Rectal smooth muscle tissue (tissue), 1 donor: ENCODE measurements around the gene COL18A1.
"Not testable (repeated sequence)": the region's sequence is repeated elsewhere in the genome, so short reads cannot be mapped to it uniquely, and the experiment has no call there.

ENCODE experiments used
- H3K27ac ChIP-seq: one replicate; pipeline ENCODE4 v1.7.0; 2013; ENCODE audit warnings: low read depth, low read length, inconsistent platforms
- H3K27me3 ChIP-seq: one replicate; pipeline ENCODE4 v1.7.0; 2013; ENCODE audit warnings: low read length; ENCODE audit not compliant: control insufficient read depth, insufficient read depth
- H3K36me3 ChIP-seq: one replicate; pipeline ENCODE4 v1.7.0; 2013; ENCODE audit warnings: low read length; ENCODE audit not compliant: control insufficient read depth, insufficient read depth
- H3K4me1 ChIP-seq: one replicate; pipeline ENCODE4 v1.7.0; 2013; ENCODE audit warnings: low read length; ENCODE audit not compliant: control insufficient read depth, insufficient read depth
- H3K4me3 ChIP-seq: one replicate; pipeline ENCODE4 v1.7.0; 2013; ENCODE audit warnings: low read length
- H3K9ac ChIP-seq: one replicate; pipeline ENCODE4 v1.7.0; 2013; ENCODE audit warnings: low read length

The COL18A1 gene

DNA sequence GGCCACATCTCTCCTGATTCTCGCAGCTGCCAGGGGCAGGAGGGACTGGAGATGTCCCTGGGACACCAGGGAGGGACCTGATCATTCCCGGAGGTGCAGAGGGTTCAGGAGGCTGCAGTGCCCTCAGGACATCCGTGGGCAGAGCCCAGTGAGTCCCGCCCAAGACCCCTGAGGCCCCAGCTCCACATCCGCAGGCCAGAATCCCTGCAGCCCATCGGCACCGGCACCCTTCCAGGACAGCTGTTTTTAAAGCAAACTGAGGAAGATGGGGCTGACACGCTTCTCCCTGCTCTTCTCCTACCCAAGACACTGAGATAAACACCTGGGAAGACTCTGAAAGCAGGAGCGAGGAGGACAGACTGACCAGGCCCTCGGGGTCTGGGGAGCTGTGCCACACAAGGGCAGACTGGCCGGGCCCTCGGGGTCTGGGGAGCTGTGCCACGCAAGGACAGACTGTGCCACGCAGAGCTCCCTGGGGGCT is 111.7 kb downstream of the COL18A1 start:
- H3K27ac ChIP-seq: no peak overlapping the region
- H3K27me3 ChIP-seq: no peaks in the 10 kb centered on the region
- peaks cover 4% of the 10 kb centered on the region for H3K36me3 ChIP-seq
- H3K4me1 ChIP-seq: no peaks in the 10 kb centered on the region
- no peak overlapping the region for H3K9ac ChIP-seq
- no peak overlapping the region for H3K4me3 ChIP-seq

DNA sequence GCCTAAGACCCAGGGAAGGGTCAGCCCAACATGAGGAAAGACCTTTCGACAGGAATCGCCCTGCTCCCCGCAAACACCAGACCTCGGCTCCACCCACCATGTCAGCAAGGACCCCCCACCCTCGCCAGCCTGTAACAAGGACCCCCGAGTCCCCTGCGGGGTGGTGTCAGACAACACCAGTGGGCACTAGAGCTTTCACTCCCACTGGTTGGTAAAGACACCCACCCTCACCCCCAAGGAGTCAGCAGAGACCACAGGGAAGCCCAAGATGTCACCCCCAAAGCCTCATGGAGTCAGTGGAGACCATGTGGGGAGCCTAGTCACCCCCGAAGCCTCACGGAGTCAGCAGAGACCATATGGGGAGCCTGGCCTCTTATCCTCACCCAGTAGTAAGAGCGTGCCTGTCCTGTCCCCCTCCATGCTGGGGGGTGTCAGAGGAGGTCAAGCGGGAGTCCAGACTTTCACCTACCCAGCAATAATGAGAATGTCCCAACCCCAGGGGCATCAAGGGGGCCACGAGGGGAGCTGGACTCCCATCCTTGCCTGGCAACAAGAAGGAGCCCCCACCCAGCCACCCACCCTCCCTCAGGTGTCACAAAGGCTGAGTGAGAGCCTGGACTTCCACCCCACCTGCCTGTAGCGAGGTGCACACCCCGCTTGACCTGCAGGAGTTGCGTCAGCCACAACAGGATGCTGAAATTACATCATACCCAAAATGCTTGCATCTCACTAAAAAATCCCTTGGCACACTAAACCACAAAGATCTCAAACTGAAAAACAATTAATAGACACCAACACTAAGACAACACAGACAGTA is 112.5 kb downstream of the COL18A1 start:
- Histone ChIP-seq H3K9ac (no peak overlapping the region), H3K4me3 (no peak overlapping the region), H3K4me1 (no peaks in the 10 kb centered on the region), H3K27me3 (no peaks in the 10 kb centered on the region), H3K36me3 (peaks cover 4% of the 10 kb centered on the region), H3K27ac (no peak overlapping the region)

DNA sequence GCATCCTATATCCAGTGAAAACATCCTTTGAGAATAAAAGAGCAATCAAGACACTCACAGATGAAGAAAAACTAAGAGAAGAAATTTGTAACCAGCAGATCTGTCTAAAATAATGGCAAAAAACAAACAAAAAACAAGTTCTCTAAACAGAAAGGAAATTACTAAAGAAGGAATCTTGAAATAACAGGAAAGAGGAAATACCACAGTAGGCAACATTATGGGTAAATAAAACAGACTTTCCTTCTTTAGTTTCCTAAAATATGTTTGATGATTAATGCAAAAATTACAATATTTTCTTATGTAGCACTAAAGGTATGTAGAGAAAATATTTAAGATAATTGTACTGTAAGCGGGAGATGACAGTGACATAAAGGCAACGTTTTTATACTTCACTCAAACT is 113.8 kb downstream of the COL18A1 start:
- no peaks in the 10 kb centered on the region for H3K27me3 ChIP-seq
- no peak overlapping the region for H3K9ac ChIP-seq
- H3K36me3 ChIP-seq: peaks cover 4% of the 10 kb centered on the region
- no peaks in the 10 kb centered on the region for H3K4me1 ChIP-seq
- H3K4me3 ChIP-seq: no peak overlapping the region
- no peak overlapping the region for H3K27ac ChIP-seq

DNA sequence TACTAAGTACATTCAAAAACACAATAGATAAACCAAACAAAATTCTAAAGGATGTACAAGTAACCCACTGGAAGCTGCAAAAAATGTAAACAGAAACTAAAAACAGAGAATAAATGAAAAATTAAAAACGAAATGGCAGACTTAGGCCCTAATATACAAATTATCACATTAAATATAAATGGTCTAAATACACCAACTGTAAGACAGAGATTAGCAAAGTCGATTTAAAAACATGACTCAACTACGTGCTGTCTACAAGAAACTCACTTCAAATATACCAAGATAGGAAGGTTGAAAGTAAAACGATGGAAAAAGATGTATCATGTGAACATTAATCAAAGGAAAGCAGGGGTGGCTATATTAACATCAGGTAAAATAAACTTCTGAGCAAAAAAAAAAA is 114.2 kb downstream of the COL18A1 start:
- H3K4me3 ChIP-seq: no peak overlapping the region
- no peak overlapping the region for H3K9ac ChIP-seq
- no peak overlapping the region for H3K27ac ChIP-seq
- H3K27me3 ChIP-seq: no peaks in the 10 kb centered on the region
- peaks cover 4% of the 10 kb centered on the region for H3K36me3 ChIP-seq
- H3K4me1 ChIP-seq: no peaks in the 10 kb centered on the region

DNA sequence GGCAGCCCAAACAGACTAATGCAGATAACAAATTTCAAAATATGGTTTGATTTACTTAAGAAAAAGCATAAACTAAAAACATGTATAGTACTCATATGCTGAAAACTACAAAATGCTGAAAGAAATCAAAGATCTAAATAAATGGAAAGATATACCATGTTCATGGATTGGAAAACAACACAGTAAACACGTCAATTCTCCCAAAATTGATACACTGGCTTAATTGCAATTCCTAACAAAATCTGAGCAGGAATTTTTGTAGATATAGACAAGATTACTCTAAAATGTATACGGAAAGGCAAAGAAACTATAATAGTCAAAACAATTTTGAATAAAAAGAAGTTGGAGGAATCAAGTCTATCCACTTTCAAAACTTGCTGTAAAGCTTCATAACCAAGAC is 116.3 kb downstream of the COL18A1 start:
- Histone ChIP-seq H3K4me3 (no peak overlapping the region), H3K4me1 (no peaks in the 10 kb centered on the region), H3K36me3 (peaks cover 4% of the 10 kb centered on the region), H3K27ac (no peak overlapping the region), H3K9ac (no peak overlapping the region), H3K27me3 (no peaks in the 10 kb centered on the region)

DNA sequence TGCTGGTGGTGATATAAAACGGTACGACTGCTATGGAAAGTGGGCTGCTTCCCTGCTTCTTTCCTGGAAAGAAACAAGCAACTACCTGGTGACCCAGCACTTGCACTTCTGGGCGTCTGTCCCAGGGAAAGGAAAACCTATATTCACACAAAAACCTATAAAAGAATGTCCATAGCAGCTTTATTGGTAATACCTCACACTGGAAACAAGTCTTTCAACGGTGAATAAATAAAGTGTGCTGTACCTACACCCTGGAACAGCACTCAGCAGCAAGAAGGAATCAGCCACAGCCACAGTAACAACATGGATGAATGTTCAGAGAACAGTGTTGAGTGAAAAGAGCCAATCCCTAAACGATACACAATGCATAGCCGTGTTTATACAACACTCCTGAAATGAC is 117.4 kb downstream of the COL18A1 start:
- no peak overlapping the region for H3K27ac ChIP-seq
- no peaks in the 10 kb centered on the region for H3K27me3 ChIP-seq
- H3K36me3 ChIP-seq: peaks cover 4% of the 10 kb centered on the region
- H3K4me3 ChIP-seq: no peak overlapping the region
- no peak overlapping the region for H3K9ac ChIP-seq
- H3K4me1 ChIP-seq: no peaks in the 10 kb centered on the region

DNA sequence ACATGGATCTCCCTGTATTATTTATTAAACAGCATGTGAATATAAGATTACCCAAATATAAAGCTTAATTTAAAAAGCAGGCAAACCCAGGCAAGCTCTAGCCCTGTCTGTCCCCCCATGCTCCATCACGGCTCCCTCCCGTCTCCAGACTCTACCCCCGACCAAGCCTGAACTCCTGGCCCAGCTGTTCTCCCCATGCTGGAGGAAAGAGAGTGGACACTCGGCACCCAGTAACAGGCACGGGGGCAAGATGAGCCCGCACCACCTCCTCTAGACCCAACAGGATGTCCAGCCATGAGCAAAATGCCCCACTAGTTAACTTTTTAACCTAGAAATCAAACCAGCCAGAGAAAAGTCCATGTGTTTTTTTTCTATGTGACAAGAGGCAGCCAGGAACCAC is 118.0 kb downstream of the COL18A1 start:
- peaks cover 4% of the 10 kb centered on the region for H3K36me3 ChIP-seq
- no peak overlapping the region for H3K9ac ChIP-seq
- H3K4me1 ChIP-seq: no peaks in the 10 kb centered on the region
- no peaks in the 10 kb centered on the region for H3K27me3 ChIP-seq
- H3K27ac ChIP-seq: no peak overlapping the region
- H3K4me3 ChIP-seq: no peak overlapping the region

DNA sequence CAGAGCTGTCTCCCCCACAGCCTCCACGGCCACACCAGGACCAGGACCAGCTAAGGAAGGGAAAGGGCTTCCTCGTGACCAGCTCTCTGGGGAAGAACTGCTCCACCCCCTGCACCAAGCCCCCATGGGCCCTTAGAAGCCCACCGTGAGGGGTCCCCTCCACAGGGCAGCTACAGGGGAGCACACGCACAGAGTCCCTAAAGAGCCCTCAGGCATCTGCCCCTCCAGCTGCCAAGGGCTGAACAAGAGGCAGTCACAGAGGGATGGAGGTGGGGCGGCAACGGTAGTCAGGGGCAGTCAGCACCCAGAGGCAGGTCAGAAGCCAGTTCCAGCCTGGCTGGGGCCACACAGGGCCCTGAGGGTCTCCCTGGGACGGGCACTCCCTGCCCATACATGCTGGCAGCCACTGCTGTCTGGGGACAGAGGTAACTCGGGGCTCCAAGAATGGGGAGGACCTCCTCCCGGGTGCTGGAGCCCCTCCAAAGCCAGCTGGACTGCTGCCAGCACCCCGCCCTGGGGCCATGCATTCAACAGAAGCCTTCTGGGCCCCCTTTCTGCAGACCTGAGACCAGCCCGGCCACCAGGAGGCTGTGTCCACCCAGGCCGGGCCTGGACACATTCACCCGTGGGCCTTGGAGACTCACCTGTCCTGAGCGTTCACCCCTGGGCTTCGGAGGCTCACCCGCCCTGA is 118.6 kb downstream of the COL18A1 start:
- Histone ChIP-seq H3K9ac (no peak overlapping the region), H3K4me3 (no peak overlapping the region), H3K27me3 (no peaks in the 10 kb centered on the region), H3K4me1 (no peaks in the 10 kb centered on the region), H3K27ac (no peak overlapping the region), H3K36me3 (peaks cover 4% of the 10 kb centered on the region)

DNA sequence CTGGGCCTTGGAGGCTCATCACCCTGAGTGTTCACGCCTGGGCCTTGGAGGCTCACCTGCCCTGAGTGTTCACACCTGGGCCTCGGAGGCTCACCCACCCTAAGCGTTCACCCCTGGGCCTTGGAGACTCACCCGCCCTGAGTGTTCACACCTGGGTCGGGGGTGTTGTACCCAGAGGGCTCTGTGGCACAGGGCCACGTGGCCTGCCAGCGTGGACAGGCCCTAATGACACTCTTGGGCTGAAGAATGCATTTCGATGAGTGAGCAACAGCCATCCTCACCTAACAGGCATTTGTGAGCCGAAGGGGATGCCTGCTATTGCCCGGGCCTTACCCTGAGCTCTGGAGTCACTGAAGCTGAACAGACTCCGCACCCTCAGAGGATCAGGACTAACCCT is 119.8 kb downstream of the COL18A1 start:
- Histone ChIP-seq H3K36me3 (peaks cover 6% of the 10 kb centered on the region), H3K9ac (no peak overlapping the region), H3K4me3 (no peak overlapping the region), H3K27me3 (no peaks in the 10 kb centered on the region), H3K4me1 (no peaks in the 10 kb centered on the region), H3K27ac (no peak overlapping the region)

DNA sequence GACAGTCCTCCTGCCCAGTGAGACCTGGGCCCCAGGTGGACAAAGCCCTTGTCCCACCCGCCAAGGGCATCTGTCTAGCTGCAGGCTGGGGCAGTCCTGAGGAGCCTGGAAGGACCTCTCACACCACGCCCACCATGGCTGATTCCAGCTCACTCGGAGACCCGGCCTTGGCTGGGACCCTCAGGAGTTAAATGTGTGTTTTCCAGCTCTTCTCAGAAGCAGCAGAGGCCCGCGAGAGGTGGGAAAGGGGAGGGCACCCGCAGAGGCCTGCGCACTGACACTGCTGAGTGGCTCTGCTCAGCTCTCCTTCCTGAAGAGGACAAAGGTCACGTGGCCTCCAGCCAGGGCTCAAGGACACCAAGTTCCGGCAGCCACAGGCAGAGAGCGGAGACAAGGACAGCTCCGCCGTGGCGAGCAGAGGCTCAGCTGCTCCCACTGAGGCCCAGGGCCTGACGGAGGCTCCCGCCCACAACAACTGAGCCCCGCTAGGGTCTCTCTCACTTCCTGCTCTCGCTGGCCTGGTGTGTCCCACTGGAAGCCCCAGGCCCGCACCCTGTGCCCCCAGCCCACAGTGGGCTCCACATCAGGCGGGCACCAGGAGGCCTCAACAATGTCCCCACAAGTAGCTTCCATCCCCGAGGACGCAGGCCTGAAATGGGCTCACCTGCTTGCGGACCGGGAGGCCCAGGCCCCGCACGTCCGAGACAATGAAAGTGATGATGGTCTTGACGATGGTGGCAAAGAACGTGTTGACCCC is 120.4 kb downstream of the COL18A1 start:
- peaks cover 11% of the 10 kb centered on the region for H3K36me3 ChIP-seq
- H3K4me1 ChIP-seq: no peaks in the 10 kb centered on the region
- no peak overlapping the region for H3K27ac ChIP-seq
- no peak overlapping the region for H3K4me3 ChIP-seq
- no peak overlapping the region for H3K9ac ChIP-seq
- no peaks in the 10 kb centered on the region for H3K27me3 ChIP-seq

DNA sequence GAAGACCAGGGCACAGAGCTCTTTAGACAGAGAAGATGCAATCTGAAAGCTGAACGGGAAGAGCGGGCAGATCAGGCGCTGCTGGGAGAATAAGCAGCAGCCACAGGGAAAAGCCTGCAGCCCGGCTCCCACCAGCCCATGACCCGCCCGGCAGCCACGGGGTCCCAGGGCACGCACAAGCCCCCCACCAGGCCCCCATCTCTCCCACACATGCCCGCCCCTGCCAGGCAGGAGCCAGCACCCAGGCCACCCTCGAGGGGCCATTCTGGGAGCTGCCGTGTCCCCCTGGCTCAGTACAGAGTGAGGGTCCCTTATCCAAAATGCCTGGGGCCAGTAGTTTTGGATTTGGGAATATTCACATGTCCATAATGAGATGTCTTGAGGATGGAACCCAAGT is 120.9 kb downstream of the COL18A1 start:
- Histone ChIP-seq H3K27me3 (no peaks in the 10 kb centered on the region), H3K36me3 (peaks cover 9% of the 10 kb centered on the region), H3K27ac (no peak overlapping the region), H3K4me3 (no peak overlapping the region), H3K4me1 (no peaks in the 10 kb centered on the region), H3K9ac (no peak overlapping the region)

DNA sequence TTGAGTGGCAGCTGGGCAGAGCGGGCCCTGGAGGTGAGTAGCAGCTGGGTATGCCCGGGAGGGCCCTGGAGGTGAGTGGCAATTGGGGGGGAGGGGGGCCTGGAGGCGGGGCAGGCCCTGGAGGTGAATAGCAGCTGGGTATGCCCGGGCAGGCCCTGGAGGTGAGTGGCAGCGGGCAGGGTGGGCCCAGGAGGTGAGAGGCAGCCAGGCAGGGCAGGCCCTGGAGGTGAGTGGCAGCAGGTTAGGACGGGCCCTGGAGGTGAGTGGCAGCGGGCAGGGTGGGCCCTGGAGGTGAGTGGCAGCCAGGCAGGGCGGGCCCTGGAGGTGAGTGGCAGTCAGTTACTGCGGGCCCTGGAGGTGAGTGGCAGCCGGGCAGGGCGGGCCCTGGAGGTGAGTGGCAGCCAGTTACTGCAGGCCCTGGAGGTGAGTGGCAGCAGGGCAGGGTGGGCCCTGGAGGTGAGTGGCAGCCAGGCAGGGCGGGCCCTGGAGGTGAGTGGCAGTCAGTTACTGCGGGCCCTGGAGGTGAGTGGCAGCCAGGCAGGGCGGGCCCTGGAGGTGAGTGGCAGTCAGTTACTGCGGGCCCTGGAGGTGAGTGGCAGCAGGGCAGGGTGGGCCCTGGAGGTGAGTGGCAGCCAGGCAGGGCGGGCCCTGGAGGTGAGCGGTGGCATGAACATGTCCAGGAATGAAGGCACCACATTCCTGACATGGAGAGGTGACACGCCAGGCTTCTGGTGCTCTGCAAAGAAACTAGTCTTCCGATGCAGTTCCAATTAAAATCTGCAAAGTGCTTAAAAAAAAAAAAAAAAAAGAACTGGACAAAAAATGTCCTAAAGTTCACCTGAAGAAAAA is 122.4 kb downstream of the COL18A1 start:
- H3K27ac ChIP-seq: not testable (repeated sequence)

More for the DNA sequence above, 122.4 kb downstream of the COL18A1 start:
- not testable (repeated sequence) for H3K4me1 ChIP-seq, H3K27me3 ChIP-seq, H3K36me3 ChIP-seq, H3K4me3 ChIP-seq, H3K9ac ChIP-seq
